Hepatocyte (in vitro differentiated cells): ENCODE results near the gene FOXD4L1. TPM values are rescaled to one million over a fixed set of nuclear protein-coding genes. Genes with fewer than 3 reads are reported as not detected.
"Not testable (repeated sequence)": the region's sequence is repeated elsewhere in the genome, so short reads cannot be mapped to it uniquely, and the experiment has no call there.

Source experiments
- DNase-seq: peaks from one replicate; pipeline ENCODE4 v3.0.0-alpha.2; 2016; ENCODE audit warnings: low spot score
- H2AFZ ChIP-seq: fragments of 200-600 bp; sonication (generic); 2 replicates; pipeline ENCODE4 v1.6.0; 2016; ENCODE audit warnings: antibody characterized with exemption, mild to moderate bottlenecking
- H3K27ac ChIP-seq: fragments of 200-600 bp; sonication (generic); 2 replicates; pipeline ENCODE4 v1.5.1; 2016; ENCODE audit warnings: mild to moderate bottlenecking
- H3K27me3 ChIP-seq: fragments of 200-600 bp; sonication (generic); 2 replicates; pipeline ENCODE4 v1.6.1; 2016
- H3K36me3 ChIP-seq: fragments of 200-600 bp; sonication (generic); replicated peaks from 2 replicates; pipeline ENCODE4 v1.5.1; 2016; ENCODE audit warnings: low read depth; ENCODE audit not compliant: insufficient read depth
- H3K4me1 ChIP-seq: fragments of 200-600 bp; sonication (generic); 2 replicates; pipeline ENCODE4 v1.5.1; 2016; ENCODE audit warnings: mild to moderate bottlenecking, moderate library complexity; ENCODE audit not compliant: insufficient read depth
- H3K4me2 ChIP-seq: fragments of 200-600 bp; sonication (generic); 2 replicates; pipeline ENCODE4 v1.6.0; 2016
- H3K4me3 ChIP-seq: fragments of 200-600 bp; sonication (generic); 2 replicates; pipeline ENCODE4 v1.5.1; 2016; ENCODE audit warnings: mild to moderate bottlenecking
- H3K79me2 ChIP-seq: fragments of 200-600 bp; sonication (generic); 2 replicates; pipeline ENCODE4 v1.6.0; 2017; ENCODE audit warnings: mild to moderate bottlenecking
- H3K9me2 ChIP-seq: fragments of 200-600 bp; sonication (generic); replicated peaks from 2 replicates; pipeline ENCODE4 v1.6.0; 2017; ENCODE audit warnings: mild to moderate bottlenecking; ENCODE audit not compliant: insufficient read depth
- H3K9me3 ChIP-seq: fragments of 200-600 bp; sonication (generic); 2 replicates; pipeline ENCODE4 v1.5.1; 2016; ENCODE audit warnings: low read depth, mild to moderate bottlenecking
- H4K20me1 ChIP-seq: fragments of 200-600 bp; sonication (generic); 2 replicates; pipeline ENCODE4 v1.6.0; 2016; ENCODE audit warnings: mild to moderate bottlenecking; ENCODE audit not compliant: insufficient read depth, poor library complexity, severe bottlenecking
- WGBS: methylation state at CpG from one replicate; pipeline ENCODE4 v1.1.6; 2016; ENCODE audit warnings: low lambda C conversion rate; ENCODE audit errors: missing lambda C conversion rate; 5-methylcytosine and 5-hydroxymethylcytosine counted together
- polyA plus RNA-seq: library from polyadenylated mRNA; unstranded; fragments of >200 nt; fragmentation: Nextera tagmentation; extraction: Ambion mirVana; gene quantifications from 2 replicates; pipeline ENCODE4 v1.2.1, GENCODE V29; 2016
- total RNA-seq: library from RNA; depleted of rRNA; stranded (reverse); fragments of >200 nt; gene quantifications from 2 replicates; pipeline ENCODE4 v1.2.3, GENCODE V29; 2014

The FOXD4L1 gene
- total and polyA plus RNA-seq, 2 experiments from 2014 or later: 0.20 TPM; not detected in 1

DNA sequence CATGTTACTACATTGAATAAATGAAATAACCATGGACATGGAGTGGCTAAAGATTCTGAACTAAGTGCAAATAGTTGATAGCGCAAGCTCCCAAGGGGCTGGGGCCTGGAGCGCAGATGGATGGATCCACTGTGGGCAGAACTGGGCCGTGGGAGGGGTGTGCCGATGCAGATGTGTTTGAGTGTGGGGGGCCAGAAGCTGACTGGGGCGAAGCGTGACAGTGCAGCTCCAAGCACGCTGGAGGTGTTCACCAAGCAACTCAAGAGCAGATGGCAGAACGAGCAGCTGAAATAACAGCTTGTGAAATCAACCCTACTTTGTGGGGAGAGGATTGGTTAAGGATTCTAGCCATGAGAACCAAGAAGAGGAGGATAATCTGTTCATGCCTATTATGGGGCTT lies 17.0 kb downstream of the FOXD4L1 start:
- DNase-seq, H4K20me1 ChIP-seq, H3K4me3 ChIP-seq, H3K79me2 ChIP-seq, H3K36me3 ChIP-seq, H3K27me3 ChIP-seq, H3K4me1 ChIP-seq, H3K27ac ChIP-seq, H3K9me3 ChIP-seq, H2AFZ ChIP-seq, H3K4me2 ChIP-seq, H3K9me2 ChIP-seq: not testable (repeated sequence)
- 93% methylated on average over 8 of the region's 8 CpGs for WGBS

GRCh38 chr2:113515995-113516394 lies 17.5 kb downstream of the FOXD4L1 start:
- H4K20me1 ChIP-seq, H3K4me2 ChIP-seq, DNase-seq, H3K4me3 ChIP-seq, H2AFZ ChIP-seq, H3K36me3 ChIP-seq, H3K27me3 ChIP-seq, H3K9me2 ChIP-seq, H3K4me1 ChIP-seq, H3K27ac ChIP-seq, H3K79me2 ChIP-seq, H3K9me3 ChIP-seq: not testable (repeated sequence)
- 77% methylated on average over 3 of the region's 3 CpGs for WGBS

GRCh38 chr2:113517025-113517424 lies 18.6 kb downstream of the FOXD4L1 start:
- not testable (repeated sequence) for H3K9me2 ChIP-seq, H3K4me3 ChIP-seq, H3K4me2 ChIP-seq, H3K36me3 ChIP-seq, H3K27ac ChIP-seq, H4K20me1 ChIP-seq, DNase-seq, H3K27me3 ChIP-seq, H3K9me3 ChIP-seq, H3K4me1 ChIP-seq, H2AFZ ChIP-seq, H3K79me2 ChIP-seq
- WGBS: 57% methylated on average over 1 of the region's 2 CpGs

DNA sequence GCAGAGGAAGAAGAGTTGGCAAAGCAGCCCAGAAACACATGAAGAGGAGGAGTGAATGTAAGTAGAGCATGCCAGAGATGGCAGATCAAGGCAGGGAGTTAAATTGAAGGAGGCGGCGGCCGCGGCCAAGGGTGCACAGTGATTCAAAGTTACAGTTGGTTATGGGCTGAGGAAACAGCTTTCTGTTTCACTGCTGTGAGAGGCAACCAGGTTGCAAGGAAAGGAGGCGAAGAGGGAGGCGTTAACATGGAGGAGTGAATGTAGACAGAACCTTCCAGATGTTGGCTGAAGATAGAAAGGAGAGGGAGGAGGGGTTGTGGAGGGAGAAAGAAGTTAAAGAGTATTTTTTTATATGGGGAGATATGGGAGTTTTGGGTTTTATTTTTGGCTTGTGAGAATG lies 22.4 kb downstream of the FOXD4L1 start:
- not testable (repeated sequence) for H3K4me2 ChIP-seq, H3K9me3 ChIP-seq, H3K4me1 ChIP-seq, H3K9me2 ChIP-seq, H4K20me1 ChIP-seq, H3K79me2 ChIP-seq, H3K27me3 ChIP-seq, DNase-seq, H2AFZ ChIP-seq, H3K36me3 ChIP-seq, H3K4me3 ChIP-seq, H3K27ac ChIP-seq
- WGBS: 74% methylated on average over 6 of the region's 6 CpGs

DNA sequence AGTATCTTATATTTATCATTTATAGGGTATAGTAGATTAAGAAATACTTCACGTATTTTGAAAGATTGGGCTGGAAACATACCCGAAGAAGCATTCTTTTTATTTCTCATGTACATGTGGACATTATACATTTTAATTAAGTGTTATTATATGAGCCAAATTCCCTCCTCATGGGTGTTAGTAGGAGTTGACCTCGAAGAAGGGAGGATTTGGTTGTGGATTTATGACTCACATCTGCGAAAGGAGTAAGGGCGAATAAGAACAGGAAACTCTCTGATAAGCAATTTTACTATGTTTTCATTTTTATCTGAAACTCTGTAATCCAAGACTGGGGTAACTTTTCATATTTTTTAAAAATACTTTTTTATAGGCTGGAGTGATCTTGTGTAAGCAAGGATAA lies 23.0 kb downstream of the FOXD4L1 start:
- 62% methylated on average over 5 of the region's 5 CpGs for WGBS
- H3K4me2 ChIP-seq, H3K9me3 ChIP-seq, H3K79me2 ChIP-seq, H3K27ac ChIP-seq, H4K20me1 ChIP-seq, H2AFZ ChIP-seq, DNase-seq, H3K36me3 ChIP-seq, H3K27me3 ChIP-seq, H3K9me2 ChIP-seq, H3K4me3 ChIP-seq, H3K4me1 ChIP-seq: not testable (repeated sequence)

DNA sequence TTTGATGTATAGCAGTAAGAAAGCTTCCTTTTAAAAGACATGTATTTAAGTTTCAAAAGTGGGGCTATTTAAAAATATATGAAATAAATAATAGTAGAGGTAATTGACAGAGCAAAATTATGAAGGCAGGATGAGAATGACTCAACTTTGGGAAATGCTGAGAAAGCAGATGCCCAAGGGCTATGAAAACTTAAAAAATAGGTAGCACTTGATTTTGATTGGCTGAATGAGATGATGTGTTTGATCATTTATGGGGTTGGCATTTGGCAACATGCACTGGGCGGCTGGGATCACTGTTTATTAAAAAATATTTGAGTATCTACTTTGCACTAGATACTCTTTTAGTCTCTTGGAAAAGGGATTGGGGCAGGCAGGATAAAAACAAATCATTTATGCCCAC lies 26.5 kb downstream of the FOXD4L1 start:
- H3K9me2 ChIP-seq, H3K4me3 ChIP-seq, H3K79me2 ChIP-seq, H3K27ac ChIP-seq, H3K9me3 ChIP-seq, H3K4me2 ChIP-seq, DNase-seq, H3K36me3 ChIP-seq, H3K4me1 ChIP-seq, H2AFZ ChIP-seq, H3K27me3 ChIP-seq, H4K20me1 ChIP-seq: not testable (repeated sequence)
- WGBS: 50% methylated on average over 1 of the region's 1 CpG

- H3K4me3 ChIP-seq, H3K27ac ChIP-seq, H3K4me2 ChIP-seq, H3K79me2 ChIP-seq, H2AFZ ChIP-seq, H3K9me3 ChIP-seq, H3K27me3 ChIP-seq, DNase-seq, H3K36me3 ChIP-seq, H3K9me2 ChIP-seq, H4K20me1 ChIP-seq, H3K4me1 ChIP-seq: not testable (repeated sequence)
- 9% methylated on average over 6 of the region's 12 CpGs for WGBS
These were observed 29.0 kb downstream of the FOXD4L1 start for GRCh38 chr2:113527350-113528045.

DNA sequence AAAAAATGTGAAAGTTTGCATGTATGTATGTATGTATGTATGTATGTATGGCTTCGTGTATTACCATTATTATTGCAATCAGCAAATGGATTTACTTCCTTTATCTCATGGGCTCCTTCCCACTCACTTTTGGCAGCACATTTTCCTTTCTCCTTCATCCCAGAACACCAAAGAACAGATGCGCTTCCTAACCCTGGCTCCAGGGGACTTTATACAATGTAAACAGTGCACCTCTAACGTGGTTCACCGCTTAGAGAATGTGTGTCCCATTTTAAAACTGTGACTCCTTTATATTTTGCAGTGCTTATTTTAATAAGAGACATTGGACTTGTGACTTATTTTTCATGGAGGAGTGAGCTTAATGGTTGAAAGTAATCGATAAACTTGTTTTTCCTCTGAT lies 29.7 kb downstream of the FOXD4L1 start:
- WGBS: 52% methylated on average over 5 of the region's 5 CpGs
- not testable (repeated sequence) for H3K27me3 ChIP-seq, H4K20me1 ChIP-seq, H3K36me3 ChIP-seq, H3K27ac ChIP-seq, H3K9me2 ChIP-seq, H2AFZ ChIP-seq, H3K4me1 ChIP-seq, H3K9me3 ChIP-seq, H3K79me2 ChIP-seq, H3K4me2 ChIP-seq, H3K4me3 ChIP-seq, DNase-seq

DNA sequence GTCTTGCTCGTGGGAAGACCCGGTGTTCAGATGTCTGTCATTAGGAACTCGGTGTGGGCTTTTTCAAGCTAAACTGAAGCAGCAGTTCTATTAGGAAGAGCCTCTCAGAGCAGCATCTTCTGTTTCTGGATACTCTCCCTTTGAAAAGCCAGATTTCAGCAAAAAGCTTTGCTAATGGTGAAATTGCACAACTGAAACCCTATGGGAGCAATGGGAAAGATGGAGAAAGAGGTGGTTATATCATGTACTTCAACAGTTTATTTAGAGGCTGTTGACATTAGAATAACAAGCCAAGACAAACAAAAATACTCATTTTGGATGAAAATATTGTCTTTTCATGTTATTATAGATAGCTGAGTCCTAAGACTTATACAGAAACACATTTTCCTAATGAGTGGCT lies 30.4 kb downstream of the FOXD4L1 start:
- not testable (repeated sequence) for H4K20me1 ChIP-seq, H3K4me3 ChIP-seq, H3K27me3 ChIP-seq, H2AFZ ChIP-seq, H3K9me3 ChIP-seq, H3K79me2 ChIP-seq, H3K36me3 ChIP-seq, DNase-seq, H3K9me2 ChIP-seq, H3K4me2 ChIP-seq, H3K27ac ChIP-seq, H3K4me1 ChIP-seq
- WGBS: 58% methylated on average over 3 of the region's 3 CpGs
